ENCODE results near the gene ERC2.

The ERC2 gene

DNA sequence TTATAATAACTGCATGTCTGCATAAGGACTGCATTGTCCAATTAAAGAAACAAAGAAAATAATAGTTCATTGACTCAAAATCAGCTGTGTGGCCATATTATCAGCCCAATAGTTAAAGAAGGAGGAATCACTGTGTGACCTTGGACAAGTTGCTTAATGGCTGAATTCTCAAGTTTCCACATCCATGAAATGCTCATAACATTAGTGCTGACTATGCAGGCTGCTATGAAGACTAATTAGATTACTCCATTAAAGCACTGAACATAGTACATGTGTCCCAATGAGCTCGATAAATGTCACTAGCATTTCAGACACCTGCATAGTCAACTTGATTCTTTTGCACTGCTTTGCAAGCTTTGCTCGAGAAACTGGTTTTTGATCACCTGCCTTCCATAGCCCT, 870.0 kb downstream of the ERC2 start:
- no peak for DNase-seq

DNA sequence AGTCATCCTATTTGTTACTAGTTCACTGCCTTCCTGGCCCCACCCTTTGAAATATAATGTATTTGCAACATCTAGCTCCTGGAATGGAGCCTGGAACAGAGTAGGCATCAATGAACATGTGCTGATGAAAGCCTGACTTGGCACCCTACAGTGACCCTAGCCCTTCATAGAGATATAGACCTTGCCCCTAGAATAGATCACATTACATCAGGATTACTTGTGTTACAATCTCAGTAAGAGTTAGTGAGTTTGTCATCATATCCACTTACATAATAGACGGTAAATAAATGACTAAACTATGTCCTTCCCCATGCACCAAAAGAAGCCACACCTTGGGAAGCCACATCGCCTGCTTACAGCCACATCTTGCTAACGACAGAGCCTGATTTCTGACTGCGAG, 870.6 kb downstream of the ERC2 start:
- DNase-seq, result no peak

DNA sequence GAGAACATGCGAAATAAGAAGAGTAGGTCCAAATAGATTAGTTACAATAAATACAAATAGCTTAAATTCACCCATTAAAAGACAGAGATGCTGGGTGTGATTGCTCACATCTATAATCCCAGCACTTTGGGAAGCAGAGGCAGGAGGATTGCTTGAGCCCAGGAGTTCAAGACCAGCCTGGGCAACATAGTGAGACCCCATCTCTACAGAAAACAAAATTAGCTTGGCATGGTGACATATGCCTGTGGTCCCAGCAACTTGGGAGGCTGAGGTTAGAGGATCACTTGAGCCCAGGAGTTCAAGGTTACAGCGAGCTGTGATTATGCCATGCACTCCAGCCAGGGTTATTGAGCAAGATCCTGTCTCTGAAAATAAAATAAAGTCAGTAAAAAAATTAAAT, 872.1 kb downstream of the ERC2 start:
- DNase-seq, result no peak

DNA sequence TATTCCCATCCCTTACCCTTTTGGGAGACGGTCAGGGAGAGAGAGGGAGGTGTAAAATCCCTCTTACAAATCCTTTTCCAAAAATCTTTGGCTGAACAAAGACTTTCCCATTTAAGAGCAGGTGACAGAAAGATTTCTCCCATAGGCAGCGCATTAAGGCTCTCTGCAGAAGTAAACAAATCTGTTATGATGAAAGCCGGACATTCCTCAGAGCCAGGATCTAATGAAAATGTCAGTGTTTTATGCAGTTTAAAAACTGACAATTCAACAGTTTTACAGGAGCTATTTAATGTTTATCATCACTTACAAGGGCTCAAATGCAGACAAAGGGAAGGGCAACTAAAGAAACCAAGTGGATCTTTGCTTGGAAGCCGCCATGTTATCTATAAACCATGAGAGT, 872.8 kb downstream of the ERC2 start:
- no peak for DNase-seq

DNA sequence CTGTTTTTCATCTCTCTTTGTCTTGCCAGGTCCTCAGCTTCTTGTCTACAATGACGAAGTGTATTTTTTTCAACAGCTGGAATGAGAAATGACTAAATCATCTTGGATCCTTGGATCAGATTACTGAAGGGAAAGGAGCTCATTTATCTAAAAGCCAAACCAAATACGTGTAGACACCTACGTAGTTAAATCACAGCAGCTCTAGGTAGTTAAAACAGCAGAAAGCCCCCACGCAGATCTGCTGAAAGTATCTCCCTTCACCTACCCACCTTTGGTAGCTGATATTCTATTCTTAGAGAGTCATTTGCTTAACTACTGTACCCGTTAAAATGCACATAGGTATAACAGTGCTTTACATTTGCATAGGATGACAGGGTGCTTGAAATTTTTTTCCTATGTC, 875.7 kb downstream of the ERC2 start:
- no peak for DNase-seq

DNA sequence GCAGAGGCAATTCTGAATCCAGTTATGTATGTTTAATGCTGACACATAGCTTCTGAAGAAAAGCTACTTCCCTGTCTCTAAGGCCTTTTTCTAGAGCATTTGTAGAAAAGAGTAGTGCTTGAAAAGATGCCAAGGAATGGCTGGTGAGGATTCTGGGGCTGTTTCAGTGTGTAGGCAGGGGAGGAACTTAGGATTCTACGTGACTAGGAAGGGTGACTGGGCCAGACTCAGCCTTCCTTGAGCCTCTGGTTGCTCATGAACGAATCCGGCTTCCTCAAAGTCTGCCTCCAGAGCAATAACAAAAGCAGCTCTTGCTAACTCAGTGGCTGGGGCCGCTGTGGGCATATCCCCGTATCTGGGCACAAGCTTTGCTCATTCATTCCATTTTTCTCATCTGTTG, 876.4 kb downstream of the ERC2 start:
- DNase-seq, result no peak

DNA sequence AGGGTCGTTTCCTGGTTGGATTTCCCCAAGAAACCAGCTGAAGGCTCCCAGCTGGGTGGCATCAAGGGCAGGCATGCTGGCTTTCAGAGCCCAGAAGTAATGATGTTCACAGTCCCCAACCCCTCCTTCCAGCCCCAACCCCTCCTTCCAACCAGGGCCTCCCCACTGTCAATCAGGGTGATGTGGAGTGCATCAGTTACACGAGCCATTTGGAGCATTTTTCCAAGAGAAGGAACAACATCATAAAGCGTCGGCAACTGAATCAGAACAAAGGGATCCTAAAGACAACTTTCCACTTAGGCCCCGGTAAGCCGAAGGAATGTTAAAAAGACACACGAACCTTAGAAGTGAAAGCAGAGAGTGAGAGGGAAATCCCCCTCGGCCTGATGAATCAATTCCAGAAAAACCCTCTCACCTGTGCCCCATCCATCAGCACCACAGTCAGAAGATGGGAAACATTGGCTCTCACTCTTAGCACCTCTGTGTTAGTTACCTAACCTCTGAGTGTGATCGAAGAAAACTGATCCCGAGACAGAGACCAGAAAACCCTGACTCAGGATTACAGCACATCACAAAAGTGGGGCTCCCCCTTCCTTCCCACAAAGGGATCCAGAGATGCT, 880.0 kb downstream of the ERC2 start:
- no peak for DNase-seq

DNA sequence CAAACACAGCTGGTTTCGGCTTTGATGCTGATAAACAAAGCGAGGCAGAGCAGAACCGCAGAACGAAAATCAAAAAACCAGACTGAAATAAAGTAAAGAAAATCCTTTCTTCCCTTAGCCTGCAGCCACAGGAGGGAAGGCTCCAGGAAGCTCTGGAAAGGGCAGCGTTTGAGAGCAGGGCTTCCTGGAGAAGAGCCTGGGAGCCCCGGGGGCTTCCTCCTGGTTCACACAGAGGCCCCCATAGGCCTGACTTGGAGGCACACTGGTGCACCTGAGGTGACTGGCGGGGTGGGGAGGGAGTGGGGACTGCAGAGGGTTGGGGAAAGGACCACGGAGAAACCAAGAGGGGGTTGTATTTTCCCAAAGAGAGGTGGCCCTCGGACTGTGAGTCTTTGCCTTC, 882.4 kb downstream of the ERC2 start:
- DNase-seq, result no peak

DNA sequence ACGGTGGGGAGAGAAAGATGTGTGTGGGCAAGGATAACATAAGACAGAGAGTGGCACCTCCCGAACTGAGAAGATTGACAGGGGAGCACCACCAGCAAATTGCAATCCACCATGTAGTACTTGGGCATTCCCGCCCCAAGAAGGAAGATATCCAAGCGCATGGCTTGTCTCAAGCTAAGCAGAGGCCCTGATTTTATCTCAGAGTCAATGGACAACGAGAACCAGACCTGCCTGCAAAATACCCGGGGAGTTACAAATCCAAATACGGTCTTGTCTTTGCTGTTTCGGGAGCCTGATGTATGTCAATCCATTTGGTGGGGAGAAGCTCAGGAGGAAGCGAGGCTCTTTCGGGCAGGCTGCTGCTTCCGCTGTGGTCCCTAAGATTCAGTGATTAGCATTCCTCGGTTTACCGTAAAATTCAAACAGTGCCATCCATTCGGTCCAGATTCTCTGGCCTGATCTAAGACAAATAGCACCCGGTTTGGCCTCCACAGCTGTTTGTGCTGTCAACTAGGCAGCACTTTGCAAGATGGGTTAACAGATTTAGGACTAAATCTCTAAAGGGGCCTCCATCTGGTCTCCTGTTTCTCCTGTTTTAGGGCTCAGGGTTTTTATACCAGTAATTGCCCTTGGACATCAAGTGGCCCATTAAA, 883.4 kb downstream of the ERC2 start:
- no peak for DNase-seq

DNA sequence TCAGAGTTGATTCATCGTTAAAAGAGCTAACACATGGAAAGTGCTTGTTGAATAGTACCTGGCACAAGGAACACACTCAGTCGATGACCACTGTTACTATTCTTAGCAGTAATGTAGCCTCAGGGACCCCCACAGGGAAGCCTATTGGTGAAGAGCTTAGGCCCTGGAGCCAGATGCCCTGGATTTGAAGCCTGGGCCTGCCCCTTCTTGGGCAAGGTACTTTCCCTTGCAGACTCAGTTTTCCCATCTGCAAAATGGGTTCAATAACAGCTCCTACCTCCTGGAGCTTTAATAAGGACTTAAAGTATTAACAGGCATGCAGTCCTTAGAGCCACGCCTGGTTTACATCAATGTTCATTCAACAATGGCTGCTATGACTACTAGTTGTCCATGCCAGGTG, 884.2 kb downstream of the ERC2 start:
- DNase-seq, result no peak

DNA sequence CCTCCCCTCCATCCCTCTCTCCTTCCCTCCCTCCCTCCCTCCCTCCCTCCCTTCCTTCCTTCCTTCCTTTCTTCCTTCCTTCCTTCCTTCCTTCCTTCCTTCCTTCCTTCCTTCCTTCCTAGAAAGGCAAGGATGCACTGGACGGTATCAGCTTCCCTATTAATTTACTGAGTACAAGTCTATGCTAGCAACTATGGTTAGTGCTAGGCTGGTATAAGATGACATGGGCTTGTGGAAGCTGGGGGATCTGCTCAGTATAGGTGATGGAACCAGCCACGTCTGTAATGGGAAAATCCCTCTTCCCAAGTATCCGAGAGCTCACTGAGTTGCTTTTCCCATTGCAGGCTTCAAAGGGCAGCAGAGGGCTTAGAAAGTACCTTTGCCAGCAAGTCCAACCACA, 884.8 kb downstream of the ERC2 start:
- DNase-seq, result no peak

DNA sequence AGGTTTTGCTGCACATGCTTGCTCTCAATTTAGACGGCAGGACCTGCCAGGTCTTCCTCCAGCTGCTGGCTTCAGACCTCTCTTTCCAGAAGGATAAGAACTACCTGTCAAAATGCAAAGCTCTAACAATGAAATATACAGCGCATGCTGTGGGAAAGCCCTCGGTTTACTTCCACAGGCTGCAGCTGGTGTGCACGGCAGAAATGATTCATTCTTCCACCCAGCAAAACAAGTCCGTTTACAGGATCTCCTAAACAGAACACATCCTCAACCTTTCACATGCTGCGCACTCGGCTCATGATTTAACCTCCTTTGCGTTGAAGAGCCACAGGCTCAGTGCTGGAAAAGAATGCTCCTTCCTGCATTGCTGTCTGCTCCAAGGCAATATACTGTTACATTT, 888.8 kb downstream of the ERC2 start:
- no peak for DNase-seq

DNA sequence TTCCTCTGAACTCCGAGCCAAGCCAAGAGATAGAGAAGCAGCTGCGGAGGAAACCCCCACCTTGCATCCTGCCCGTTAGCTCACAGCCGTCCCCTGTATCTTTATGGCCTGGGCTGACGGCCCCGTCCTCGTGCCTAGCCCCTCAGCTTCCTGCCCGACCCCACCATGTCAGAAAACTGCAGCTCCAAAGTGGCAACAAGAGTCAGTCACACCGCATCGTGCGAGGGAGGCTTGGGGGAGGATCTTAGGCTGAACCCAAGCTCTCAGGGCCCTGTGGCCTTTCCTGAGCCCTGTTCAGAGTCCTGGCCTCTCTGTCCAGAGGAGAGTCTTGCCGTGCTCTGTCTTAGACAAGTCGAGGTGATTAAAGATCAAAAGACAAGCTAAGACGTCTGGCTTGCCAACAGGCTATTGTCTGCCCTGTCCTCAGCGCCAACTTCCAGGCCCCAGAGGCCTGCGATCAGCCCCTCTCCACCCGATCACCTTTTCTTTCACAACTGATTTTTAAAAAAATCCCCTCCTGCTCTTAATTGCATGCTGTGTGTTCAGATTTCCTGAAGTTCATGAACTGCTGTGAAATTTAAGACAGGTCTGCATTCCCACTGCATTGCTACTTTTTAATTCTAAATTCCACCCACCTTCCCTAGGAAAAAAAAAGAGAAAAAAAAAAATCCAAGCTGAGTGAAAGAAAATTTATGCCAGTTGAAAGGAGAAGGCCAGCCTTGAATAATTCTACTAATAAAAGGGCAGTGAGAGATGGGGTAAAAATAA, 891.5 kb downstream of the ERC2 start:
- no peak for DNase-seq

DNA sequence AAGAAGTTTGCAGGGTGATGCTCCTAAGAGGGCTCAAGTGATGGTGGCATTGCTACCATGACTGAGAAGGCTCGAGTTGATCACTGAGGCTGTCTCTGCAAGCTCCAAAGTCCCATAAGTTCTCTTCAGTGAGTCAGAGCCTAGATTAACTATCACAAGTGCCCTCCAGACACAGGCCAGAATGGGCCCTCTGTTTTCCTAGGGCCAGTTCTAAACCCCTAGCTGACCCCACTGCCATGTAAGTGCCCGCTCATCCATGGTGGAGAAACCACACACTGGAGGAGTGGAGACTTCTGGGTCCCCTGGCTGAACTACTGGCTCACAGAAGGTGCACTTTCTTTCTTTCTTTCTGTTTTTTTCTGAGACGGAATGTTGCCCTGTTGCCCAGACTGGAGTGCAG, 893.6 kb downstream of the ERC2 start:
- no peak for DNase-seq

DNA sequence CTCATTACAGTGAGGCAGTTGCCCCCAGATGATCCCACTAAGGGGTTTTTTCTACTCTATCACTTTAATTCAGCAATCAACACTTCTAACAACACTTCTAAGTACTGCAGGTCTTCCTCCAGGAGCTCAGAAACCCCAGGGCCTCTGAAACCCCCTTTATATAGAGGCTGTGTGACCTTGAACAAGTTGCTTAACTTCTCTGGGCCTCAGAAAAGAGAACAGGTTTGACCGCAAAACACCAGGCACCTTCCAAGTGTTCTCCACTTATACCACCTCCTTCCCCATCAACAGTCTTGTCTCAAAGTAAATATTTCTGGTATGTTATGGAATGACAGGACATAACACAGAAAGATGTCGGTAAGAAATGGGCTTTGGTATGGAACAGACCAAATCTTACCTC, 895.5 kb downstream of the ERC2 start:
- no peak for DNase-seq

DNA sequence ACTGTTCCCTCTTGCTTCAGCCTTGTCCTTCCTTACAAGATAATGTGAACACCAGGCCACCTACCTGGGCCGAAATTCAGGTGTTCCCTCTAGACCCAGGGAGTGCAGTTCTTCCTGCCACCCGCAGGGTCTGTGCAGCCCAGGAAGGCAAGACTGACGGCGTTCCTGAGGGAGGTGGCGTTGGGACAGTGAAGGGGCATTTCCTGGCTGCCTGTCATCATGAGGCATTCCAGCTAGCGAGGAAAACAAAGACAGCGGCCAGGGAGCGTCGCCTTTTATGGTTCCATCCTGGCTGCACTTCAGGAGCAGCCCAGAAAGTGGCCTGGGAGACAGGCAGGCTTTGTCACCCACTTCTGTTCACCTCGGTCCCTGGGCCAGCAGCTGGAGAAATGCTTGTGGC, 896.4 kb downstream of the ERC2 start:
- no peak for DNase-seq

DNA sequence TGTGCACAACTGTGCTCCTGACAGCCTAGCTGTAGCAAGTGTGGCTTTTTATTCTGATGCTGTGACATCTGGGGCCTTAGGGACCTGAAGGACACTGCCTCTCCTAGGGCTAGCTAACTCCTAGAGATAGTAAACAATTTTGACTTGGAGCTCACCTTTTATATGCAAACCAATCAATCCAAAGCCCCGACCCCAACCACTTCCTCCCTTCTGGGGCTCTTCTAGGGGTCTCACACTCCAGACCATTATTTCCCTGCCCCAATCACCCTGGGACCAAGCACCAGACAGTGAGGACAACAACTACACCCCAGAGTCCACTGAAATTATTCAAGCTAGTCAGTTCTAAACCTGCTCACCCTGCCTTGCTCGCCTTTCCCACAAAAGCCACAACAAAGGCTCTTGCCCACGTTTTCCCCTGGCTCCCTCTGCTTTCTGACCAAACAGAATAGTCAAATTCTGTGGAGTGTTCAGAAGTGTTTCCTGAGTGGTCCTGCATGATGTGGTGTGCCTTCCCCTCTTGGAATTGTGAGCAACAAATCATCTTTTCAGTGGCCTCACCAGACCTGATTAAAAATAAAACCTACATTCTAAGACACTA, 897.0 kb downstream of the ERC2 start:
- DNase-seq, result no peak

DNA sequence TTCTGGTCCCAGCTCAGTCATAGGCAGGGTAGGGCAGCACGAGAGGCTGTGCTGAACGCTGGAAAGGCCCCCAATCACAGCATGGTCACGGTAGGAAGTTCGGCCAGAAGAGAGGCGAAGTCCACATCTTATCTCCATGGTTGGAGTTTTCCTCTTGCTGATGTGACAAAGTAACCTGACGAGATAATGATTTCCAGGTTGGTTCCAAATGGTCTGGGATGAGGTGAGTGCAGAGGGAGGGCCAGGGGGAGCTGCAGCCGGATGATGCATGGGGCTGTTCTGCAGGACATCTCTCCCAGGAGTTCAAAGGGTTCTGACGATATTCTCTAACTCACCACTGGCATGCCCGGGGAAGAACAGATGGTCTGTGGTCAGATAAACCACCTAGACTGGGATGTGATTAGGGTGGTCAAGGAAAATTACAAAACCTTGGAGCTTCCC, 898.0 kb downstream of the ERC2 start:
- DNase-seq, result no peak

DNA sequence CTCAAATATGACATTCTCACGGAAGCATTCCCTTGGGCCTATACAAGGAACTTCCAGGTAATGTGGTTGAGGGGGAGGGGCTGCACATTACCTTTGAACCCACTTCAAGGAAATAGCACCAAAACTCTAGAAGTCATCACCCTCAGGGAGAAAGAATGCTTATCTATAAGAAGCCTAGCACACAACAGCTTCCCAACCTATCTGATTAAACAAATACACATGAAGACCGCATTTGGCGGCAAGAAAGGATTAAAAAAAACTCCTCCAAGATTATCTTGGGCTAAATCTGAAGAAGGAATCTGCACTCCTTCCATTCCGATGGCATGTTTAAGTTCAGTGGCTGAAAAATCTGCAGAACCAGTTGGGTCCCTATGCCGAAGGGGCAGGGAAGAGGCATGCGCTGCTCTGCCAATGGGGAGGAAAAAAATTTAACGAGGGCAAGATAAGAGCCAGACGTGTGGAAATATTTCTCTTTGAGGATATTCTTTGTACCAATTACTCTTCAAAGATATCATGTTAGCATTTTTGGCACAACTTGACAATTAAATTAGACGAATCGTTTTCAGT, 899.2 kb downstream of the ERC2 start:
- no peak for DNase-seq

DNA sequence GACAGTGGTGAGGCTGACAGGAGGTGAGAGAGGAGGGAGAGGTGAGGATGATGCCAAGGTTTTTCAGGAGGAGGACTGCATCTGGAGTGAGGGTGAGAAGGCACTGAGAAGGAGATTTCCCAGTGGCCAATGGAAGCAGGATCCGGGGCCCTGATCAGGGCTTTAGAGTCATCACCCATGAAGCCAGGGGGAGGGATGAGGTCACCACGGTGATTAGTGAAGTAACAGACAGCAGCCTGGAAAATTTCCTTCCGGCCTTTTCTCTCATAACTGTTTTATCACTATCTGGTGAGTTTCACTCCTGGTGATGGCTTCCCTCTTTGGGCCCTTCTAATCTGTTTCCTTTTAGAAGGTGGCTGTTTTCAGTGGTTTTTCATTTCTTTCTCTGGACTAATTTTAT, 900.7 kb downstream of the ERC2 start:
- no peak for DNase-seq

DNA sequence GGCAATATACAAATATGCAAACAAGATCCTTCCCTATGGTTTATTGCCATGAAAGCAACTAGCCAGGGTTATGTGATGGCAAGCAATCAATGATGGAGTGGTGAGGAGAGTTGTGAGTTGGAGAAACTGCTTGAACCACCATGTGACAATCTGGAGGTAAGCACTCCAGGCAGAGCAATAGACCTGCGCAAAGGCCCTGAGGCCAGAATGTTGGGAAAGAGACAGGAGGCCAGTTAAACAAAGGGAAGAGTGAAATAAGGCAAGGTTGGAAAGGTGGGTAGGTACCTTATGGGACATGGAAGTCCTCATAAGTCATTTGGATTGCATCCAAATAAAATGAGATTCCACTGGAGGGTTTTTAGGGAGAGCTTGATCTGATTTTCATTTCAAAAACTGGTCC, 901.1 kb downstream of the ERC2 start:
- no peak for DNase-seq

DNA sequence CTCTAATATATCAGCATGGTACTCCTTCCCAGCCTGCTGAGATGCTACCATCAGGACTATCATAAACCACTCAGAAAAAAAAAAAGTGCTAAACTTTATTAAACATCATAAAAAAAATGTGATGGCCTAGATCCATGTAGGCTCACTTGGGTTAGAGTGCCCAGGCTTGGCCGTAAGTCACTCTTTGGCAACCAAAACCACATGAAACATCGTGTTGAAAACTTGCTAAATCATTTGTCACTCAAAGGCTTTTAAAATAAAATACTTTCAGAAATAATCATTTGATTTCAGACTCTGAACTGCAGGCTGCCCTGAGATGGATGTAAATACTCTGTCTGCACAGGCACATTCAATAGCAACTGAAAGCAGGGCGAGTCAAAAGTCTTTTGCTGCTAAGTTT, 902.7 kb downstream of the ERC2 start:
- DNase-seq, result no peak

DNA sequence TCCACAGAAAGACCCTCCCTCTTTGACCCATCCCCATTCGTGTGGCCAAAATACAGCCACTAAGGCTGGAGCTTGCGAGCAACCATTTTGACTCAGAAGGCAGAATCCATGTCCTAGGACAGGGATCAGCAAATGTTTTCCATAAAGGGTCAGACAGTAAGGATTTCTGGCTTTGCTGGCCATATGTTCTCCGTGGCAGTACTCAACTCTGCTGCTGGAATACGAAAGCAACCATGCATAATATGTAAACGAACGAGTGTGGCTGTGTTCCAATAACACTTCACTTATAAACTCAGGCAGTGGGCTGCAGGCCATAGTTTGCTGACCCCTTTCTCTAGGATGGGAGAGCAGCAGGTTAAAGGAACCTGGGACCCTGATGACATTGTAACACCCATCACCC, 903.5 kb downstream of the ERC2 start:
- no peak for DNase-seq

DNA sequence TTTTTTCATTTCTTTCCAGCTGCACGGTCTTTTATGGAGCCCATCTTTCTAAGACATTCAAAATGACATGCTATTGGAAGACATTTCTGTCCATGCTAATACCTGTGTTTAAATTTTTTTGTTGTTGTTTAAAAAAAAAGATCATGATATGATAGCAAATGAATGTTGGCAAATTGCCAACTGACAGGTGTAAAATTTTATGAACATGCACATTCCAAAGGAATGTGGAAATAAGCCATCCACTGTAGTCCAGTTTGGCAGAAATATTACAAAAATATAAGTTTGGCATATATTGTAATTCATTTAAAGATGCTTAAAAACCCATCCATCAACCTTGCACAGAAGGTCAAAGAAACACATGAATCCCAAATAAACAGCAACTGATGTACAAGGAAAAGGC, 905.6 kb downstream of the ERC2 start:
- no peak for DNase-seq
